SK-N-SH (cell line): ENCODE measurements around the gene OXER1. TPM values are rescaled to one million over a fixed set of nuclear protein-coding genes. Genes with fewer than 3 reads are reported as not detected.

Experiments
- CTCF ChIA-PET: fragments of 300-600, 350-600 bp; formaldehyde crosslinking; extraction: SDS; loops from one replicate; lab custom pipeline; 2021; lab: Yijun Ruan, JAX
- POLR2A ChIA-PET: fragments of 350-600 bp; sonication (Branson Sonifier 250); formaldehyde crosslinking; extraction: SDS; loops from one replicate; lab custom pipeline; 2020; ENCODE audit warnings: antibody characterized with exemption, inconsistent platforms; lab: Yijun Ruan, JAX
- DNase-seq: peaks from one replicate; pipeline ENCODE4 v3.0.0; 2012
- H2AFZ ChIP-seq: fragments of 200-600 bp; sonication (generic); 2 replicates; pipeline ENCODE4 v1.8.1; 2016; ENCODE audit warnings: antibody characterized with exemption, mild to moderate bottlenecking, low read depth
- H3F3A ChIP-seq: fragments of 200-600 bp; sonication (generic); replicated peaks from 2 replicates; pipeline ENCODE3; 2016; ENCODE audit warnings: antibody characterized with exemption, mild to moderate bottlenecking; ENCODE audit not compliant: insufficient read depth
- H3K27ac ChIP-seq, 2 experiments: fragments of 200-500 bp in 1 of 2; fragments of 200-600 bp in 1 of 2; sonication (Bioruptor generic) in 1 of 2; sonication (generic), shearing (Covaris generic) in 1 of 2; 2 replicates each; pipeline versions ENCODE4 v1.5.1 to v1.6.1; 2014 to 2016; ENCODE audit warnings: low read depth in 2 of 2, inconsistent platforms in 1 of 2, low read length in 1 of 2, mild to moderate bottlenecking in 1 of 2, mixed read lengths in 1 of 2
- H3K27me3 ChIP-seq: fragments of 200-600 bp; sonication (generic), shearing (Covaris generic); 2 replicates; pipeline ENCODE4 v1.6.1; 2016; ENCODE audit warnings: mixed run types; ENCODE audit not compliant: insufficient read depth
- H3K36me3 ChIP-seq, 2 experiments: fragments of 200-500 bp in 1 of 2; fragments of 200-600 bp in 1 of 2; sonication (Bioruptor generic) in 1 of 2; sonication (generic) in 1 of 2; replicated peaks in 1 of 2; 2 replicates each; pipeline versions ENCODE3 to v1.5.1; 2014 to 2016; ENCODE audit warnings: low read length in 1 of 2, mild to moderate bottlenecking in 1 of 2; ENCODE audit not compliant: insufficient read depth in 2 of 2, control insufficient read depth in 1 of 2
- H3K4me1 ChIP-seq, 2 experiments: fragments of 200-500 bp in 1 of 2; fragments of 200-600 bp in 1 of 2; sonication (Bioruptor generic) in 1 of 2; sonication (generic), shearing (Covaris generic) in 1 of 2; 2 replicates each; pipeline versions ENCODE4 v1.5.1 to v1.6.1; 2014 to 2016; ENCODE audit warnings: low read depth in 1 of 2, low read length in 1 of 2, mixed run types in 1 of 2; ENCODE audit not compliant: insufficient read depth in 2 of 2, control insufficient read depth in 1 of 2
- H3K4me2 ChIP-seq: fragments of 200-600 bp; sonication (generic), shearing (Covaris generic); 2 replicates; pipeline ENCODE4 v1.6.1; 2017; ENCODE audit warnings: mixed run types
- H3K4me3 ChIP-seq, 2 experiments: fragments of 200-500 bp in 1 of 2; fragments of 200-600 bp in 1 of 2; sonication (Bioruptor generic) in 1 of 2; sonication (generic), shearing (Covaris generic) in 1 of 2; 2 replicates each; pipeline versions ENCODE4 v1.5.1 to v1.8.1; 2014 to 2016; ENCODE audit warnings: low read depth in 2 of 2, inconsistent platforms in 1 of 2, low read length in 1 of 2, mild to moderate bottlenecking in 1 of 2, mixed read lengths in 1 of 2, moderate library complexity in 1 of 2
- H3K79me2 ChIP-seq: fragments of 200-600 bp; sonication (generic); 2 replicates; pipeline ENCODE4 v1.8.1; 2017; ENCODE audit warnings: mild to moderate bottlenecking; ENCODE audit not compliant: insufficient read depth
- H3K9ac ChIP-seq: fragments of 200-600 bp; sonication (generic); 2 replicates; pipeline ENCODE4 v1.6.1; 2017; ENCODE audit warnings: mixed run types
- H3K9me2 ChIP-seq: fragments of 200-600 bp; sonication (generic); 2 replicates; pipeline ENCODE4 v1.6.1; 2017; ENCODE audit warnings: mixed run types
- H3K9me3 ChIP-seq: fragments of 200-600 bp; sonication (generic); 2 replicates; pipeline ENCODE4 v1.6.1; 2017; ENCODE audit warnings: mixed run types, mild to moderate bottlenecking, moderate library complexity
- H4K20me1 ChIP-seq: fragments of 200-600 bp; sonication (generic); 2 replicates; pipeline ENCODE4 v1.6.1; 2017; ENCODE audit warnings: mild to moderate bottlenecking, mixed run types; ENCODE audit not compliant: insufficient read depth
- CHD2 ChIP-seq: fragments of 150-350 bp; IDR thresholded peaks from 2 replicates; pipeline ENCODE4 v1.6.1; 2018; ENCODE audit warnings: low read length; ENCODE audit not compliant: partially characterized antibody
- ELF1 ChIP-seq: IDR thresholded peaks from 2 replicates; pipeline ENCODE4 v1.4.0; 2012
- EP300 ChIP-seq, 2 experiments: IDR thresholded peaks; 2 replicates each; pipeline versions ENCODE4 v1.4.0 to v1.6.1; 2012; ENCODE audit warnings: borderline replicate concordance in 1 of 2, low read depth in 1 of 2, low read length in 1 of 2
- FOSL2 ChIP-seq: IDR thresholded peaks from 2 replicates; pipeline ENCODE4 v1.4.0; 2012; ENCODE audit warnings: low read depth, mild to moderate bottlenecking, moderate library complexity, borderline replicate concordance
- FOXM1 ChIP-seq: IDR thresholded peaks from 2 replicates; pipeline ENCODE4 v1.4.0; 2012; ENCODE audit warnings: low read depth, mild to moderate bottlenecking
- GATA2 ChIP-seq: sonication (generic); formaldehyde crosslinking; IDR thresholded peaks from 2 replicates; pipeline ENCODE4 v1.5.0; 2020; ENCODE audit warnings: mild to moderate bottlenecking, missing genetic modification reagents
- MXI1 ChIP-seq: IDR thresholded peaks from 2 replicates; pipeline ENCODE4 v1.6.1; 2012; ENCODE audit warnings: mild to moderate bottlenecking, low read depth, low read length, improper control_type of control experiment
- NRF1 ChIP-seq: IDR thresholded peaks from 2 replicates; pipeline ENCODE4 v1.6.1; 2012; ENCODE audit warnings: low read depth, mild to moderate bottlenecking, low read length
- RCOR1 ChIP-seq: fragments of 150-350 bp; IDR thresholded peaks from 2 replicates; pipeline ENCODE4 v1.6.1; 2017; ENCODE audit warnings: antibody characterized with exemption, low read length
- SIN3A ChIP-seq: IDR thresholded peaks from 2 replicates; pipeline ENCODE4 v1.6.1; 2012; ENCODE audit warnings: low read depth, mild to moderate bottlenecking, low read length, moderate library complexity, borderline replicate concordance
- TAF1 ChIP-seq: IDR thresholded peaks from 2 replicates; pipeline ENCODE4 v1.6.1; 2012; ENCODE audit warnings: low read depth, mild to moderate bottlenecking, low read length, moderate library complexity, borderline replicate concordance
- YY1 ChIP-seq: IDR thresholded peaks from 2 replicates; pipeline ENCODE4 v1.4.0; 2012; ENCODE audit warnings: low read depth, mild to moderate bottlenecking
- WGBS: methylation state at CpG from one replicate; pipeline ENCODE4 v1.1.6; 2017; ENCODE audit warnings: low lambda C conversion rate; 5-methylcytosine and 5-hydroxymethylcytosine counted together
- polyA plus RNA-seq, 3 experiments: library from polyadenylated mRNA; depleted of rRNA; stranded (reverse); fragments of >200 nt; gene quantifications; 2 replicates each; pipeline ENCODE4 v1.2.3, GENCODE V29; 2012
- TF ChIP-seq, protein P1 (sequence below): fragments of 150-350 bp; IDR thresholded peaks from 2 replicates; pipeline ENCODE4 v1.6.1; 2016; ENCODE audit warnings: mild to moderate bottlenecking, low read depth, low read length
- TF ChIP-seq, protein P2 (sequence below): IDR thresholded peaks from 2 replicates; pipeline ENCODE4; 2012
- TF ChIP-seq, protein P3 (sequence below): IDR thresholded peaks from 2 replicates; pipeline ENCODE4 v1.4.0; 2012; ENCODE audit warnings: low read depth
- TF ChIP-seq, protein P4 (sequence below): fragments of 200-600 bp; sonication (generic); IDR thresholded peaks from 2 replicates; pipeline ENCODE4 v1.6.1; 2017; ENCODE audit warnings: antibody characterized with exemption, mild to moderate bottlenecking, moderate library complexity
- TF ChIP-seq, protein P5 (sequence below): IDR thresholded peaks from 2 replicates; pipeline ENCODE4 v1.4.0; 2012; ENCODE audit warnings: low read depth, borderline replicate concordance

Gene OXER1
- polyA plus RNA-seq, 1 of the 3 experiments (the other 2 are of a cell fraction): not detected

DNA sequence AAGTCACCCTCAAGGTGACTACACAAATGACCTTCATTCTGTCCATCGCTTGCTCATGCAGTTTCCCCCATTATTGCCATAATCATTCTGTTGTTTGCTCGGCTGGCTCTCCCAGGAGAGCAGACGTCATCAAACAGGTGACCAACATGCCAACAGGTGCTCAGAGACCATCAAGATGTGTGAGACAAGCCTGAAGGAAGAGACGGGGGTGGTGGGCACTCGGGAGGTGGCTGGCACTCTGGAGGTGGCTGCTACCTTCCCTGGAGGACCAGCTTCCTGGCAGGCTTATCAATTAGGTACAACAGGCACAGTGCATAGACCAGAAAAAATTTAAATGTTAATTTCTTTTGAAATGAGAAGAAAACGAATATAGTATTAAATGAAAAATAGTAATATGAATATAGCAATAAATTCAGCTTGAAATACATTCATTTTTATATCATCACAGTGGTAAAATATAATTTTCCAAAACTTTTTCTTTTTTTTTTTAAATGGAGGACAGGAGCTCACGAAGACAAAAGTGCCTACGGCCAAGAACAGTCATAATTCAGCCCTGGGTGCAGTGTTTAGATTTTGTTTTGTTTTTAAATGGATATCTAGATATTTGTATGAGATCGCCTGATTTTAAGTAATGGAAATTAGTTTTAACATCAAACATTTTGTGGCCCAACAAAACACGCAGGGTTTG is 45.3 kb upstream of the OXER1 start:
- no peaks in the 10 kb centered on the region for H4K20me1 ChIP-seq
- H3K4me3 ChIP-seq: peak overlapping the region; percentile 67 to 75
- no peaks in the 10 kb centered on the region for H3K9me3 ChIP-seq
- peak overlapping the region; percentile 69 for H3K4me2 ChIP-seq
- H3K4me1 ChIP-seq: peaks cover 0 to 17% of the 10 kb centered on the region in 2 experiments; a peak in 1 of 4 replicates
- ChIA-PET POLR2A (interaction anchor here (0.6 to 2.5 kb wide), 14 partner anchors 10 to 909 kb away, joined by 3 to 15 read pairs (median 6); partner anchors contain the start of genes HAAO and THADA), CTCF (interaction anchor here (0.7 to 3.4 kb wide), 16 partner anchors 9 to 803 kb away, joined by 3 to 22 read pairs (median 4); no protein-coding TSS in a partner anchor)
- peak; percentile 40 for DNase-seq
- H3K27me3 ChIP-seq: no peaks in the 10 kb centered on the region
- peaks cover 21% of the 10 kb centered on the region for H3F3A ChIP-seq
- no peaks in the 10 kb centered on the region for H3K36me3 ChIP-seq
- no peaks in the 10 kb centered on the region for H3K79me2 ChIP-seq
- 54% methylated on average over 10 of the region's 10 CpGs for WGBS
- H3K27ac ChIP-seq: peak overlapping the region; percentile 95 to 99
- H3K9ac ChIP-seq: peak overlapping the region; percentile 97
- H3K9me2 ChIP-seq: no peaks in the 10 kb centered on the region
- TF ChIP-seq EP300 (IDR thresholded peaks at IDR 0.05; ENCODE audit: borderline replicate concordance in 1 of 2, low read depth in 1 of 2, low read length in 1 of 2) (no peak), ELF1 (no peak), FOXM1 (no peak), CHD2 (no peak), GATA2 (CRISPR knock-in tag) (no peak), MXI1 (no peak; the same call in 1 of the 2 replicates), RCOR1 (no peak), YY1 (no peak), TAF1 (no peak), FOSL2 (no peak), NRF1 (no peak), SIN3A (no peak)
- TF ChIP-seq, protein P1, sequence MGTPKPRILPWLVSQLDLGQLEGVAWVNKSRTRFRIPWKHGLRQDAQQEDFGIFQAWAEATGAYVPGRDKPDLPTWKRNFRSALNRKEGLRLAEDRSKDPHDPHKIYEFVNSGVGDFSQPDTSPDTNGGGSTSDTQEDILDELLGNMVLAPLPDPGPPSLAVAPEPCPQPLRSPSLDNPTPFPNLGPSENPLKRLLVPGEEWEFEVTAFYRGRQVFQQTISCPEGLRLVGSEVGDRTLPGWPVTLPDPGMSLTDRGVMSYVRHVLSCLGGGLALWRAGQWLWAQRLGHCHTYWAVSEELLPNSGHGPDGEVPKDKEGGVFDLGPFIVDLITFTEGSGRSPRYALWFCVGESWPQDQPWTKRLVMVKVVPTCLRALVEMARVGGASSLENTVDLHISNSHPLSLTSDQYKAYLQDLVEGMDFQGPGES: no peak
- TF ChIP-seq, protein P2, sequence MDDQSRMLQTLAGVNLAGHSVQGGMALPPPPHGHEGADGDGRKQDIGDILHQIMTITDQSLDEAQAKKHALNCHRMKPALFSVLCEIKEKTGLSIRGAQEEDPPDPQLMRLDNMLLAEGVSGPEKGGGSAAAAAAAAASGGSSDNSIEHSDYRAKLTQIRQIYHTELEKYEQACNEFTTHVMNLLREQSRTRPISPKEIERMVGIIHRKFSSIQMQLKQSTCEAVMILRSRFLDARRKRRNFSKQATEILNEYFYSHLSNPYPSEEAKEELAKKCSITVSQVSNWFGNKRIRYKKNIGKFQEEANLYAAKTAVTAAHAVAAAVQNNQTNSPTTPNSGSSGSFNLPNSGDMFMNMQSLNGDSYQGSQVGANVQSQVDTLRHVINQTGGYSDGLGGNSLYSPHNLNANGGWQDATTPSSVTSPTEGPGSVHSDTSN: no peak
- TF ChIP-seq, protein P3, sequence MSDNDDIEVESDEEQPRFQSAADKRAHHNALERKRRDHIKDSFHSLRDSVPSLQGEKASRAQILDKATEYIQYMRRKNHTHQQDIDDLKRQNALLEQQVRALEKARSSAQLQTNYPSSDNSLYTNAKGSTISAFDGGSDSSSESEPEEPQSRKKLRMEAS: no peak
- TF ChIP-seq, protein P4, sequence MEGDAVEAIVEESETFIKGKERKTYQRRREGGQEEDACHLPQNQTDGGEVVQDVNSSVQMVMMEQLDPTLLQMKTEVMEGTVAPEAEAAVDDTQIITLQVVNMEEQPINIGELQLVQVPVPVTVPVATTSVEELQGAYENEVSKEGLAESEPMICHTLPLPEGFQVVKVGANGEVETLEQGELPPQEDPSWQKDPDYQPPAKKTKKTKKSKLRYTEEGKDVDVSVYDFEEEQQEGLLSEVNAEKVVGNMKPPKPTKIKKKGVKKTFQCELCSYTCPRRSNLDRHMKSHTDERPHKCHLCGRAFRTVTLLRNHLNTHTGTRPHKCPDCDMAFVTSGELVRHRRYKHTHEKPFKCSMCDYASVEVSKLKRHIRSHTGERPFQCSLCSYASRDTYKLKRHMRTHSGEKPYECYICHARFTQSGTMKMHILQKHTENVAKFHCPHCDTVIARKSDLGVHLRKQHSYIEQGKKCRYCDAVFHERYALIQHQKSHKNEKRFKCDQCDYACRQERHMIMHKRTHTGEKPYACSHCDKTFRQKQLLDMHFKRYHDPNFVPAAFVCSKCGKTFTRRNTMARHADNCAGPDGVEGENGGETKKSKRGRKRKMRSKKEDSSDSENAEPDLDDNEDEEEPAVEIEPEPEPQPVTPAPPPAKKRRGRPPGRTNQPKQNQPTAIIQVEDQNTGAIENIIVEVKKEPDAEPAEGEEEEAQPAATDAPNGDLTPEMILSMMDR: no peak
- TF ChIP-seq, protein P5, sequence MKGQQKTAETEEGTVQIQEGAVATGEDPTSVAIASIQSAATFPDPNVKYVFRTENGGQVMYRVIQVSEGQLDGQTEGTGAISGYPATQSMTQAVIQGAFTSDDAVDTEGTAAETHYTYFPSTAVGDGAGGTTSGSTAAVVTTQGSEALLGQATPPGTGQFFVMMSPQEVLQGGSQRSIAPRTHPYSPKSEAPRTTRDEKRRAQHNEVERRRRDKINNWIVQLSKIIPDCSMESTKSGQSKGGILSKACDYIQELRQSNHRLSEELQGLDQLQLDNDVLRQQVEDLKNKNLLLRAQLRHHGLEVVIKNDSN: no peak
- TF ChIP-seq, all 33 proteins: peak for 0
- H2AFZ ChIP-seq: peak overlapping the region; percentile 97
